GM06990 (cell line): Measurements from ENCODE around the gene ARID1A.

Source experiments
- DNase-seq: peaks from one replicate; pipeline ENCODE4 v3.0.0-alpha.2; 2011; ENCODE audit not compliant: insufficient read length; ENCODE audit errors: extremely low read depth
- H3K27me3 ChIP-seq: replicated peaks from 2 replicates; pipeline ENCODE4 v1.6.0; 2011; ENCODE audit warnings: low read length; ENCODE audit not compliant: control insufficient read depth, insufficient read depth
- H3K36me3 ChIP-seq: 2 replicates; pipeline ENCODE4 v1.5.1; 2011; ENCODE audit warnings: low read length; ENCODE audit not compliant: control insufficient read depth, insufficient read depth
- H3K4me3 ChIP-seq: replicated peaks from 2 replicates; pipeline ENCODE4 v1.5.1; 2011; ENCODE audit warnings: low read depth, mild to moderate bottlenecking, control low read depth, low read length
- TF ChIP-seq, protein P1 (sequence below): IDR thresholded peaks from 2 replicates; pipeline ENCODE4 v1.5.1; 2011; ENCODE audit warnings: low read length, control low read depth, mild to moderate bottlenecking, inconsistent platforms; ENCODE audit not compliant: insufficient read depth, poor library complexity, severe bottlenecking

Gene ARID1A

DNA sequence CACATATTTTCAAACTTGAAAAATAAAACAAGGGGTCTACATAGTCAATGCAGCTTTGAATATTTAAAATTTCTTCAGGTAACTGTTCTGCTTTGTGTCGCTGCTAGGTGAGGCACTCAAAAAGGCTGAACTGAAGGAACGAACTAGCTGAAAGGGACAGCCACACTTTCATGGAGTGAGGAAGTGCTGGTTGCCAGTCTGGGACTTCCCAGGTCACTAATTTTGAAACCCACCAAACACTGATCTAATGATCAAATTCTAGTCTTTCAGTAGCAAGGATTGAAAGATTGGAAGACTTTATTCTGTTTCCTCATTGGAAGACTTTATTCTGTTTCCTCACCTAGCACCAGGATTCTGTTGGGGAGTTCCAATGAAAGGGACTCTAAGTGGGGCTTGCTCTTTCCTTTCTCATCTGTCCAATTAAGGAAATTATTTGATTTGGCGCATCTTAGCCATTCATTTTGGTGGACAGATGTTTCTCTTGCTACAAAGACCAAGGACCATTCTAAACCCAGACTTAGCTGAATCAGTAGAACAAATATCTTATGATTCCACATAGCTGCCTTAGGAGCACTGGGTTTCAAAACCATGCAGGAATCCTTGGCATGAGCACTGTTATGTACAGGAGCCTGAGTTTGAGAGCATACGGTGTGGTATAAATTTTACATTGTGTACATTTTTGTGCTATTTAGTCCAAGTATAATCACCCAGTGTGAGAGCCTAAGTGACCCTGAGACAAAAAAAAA lies 10.9 kb upstream of the ARID1A start:
- DNase-seq, result no peak
- Histone ChIP-seq H3K4me3 (no peak overlapping the region), H3K36me3 (no peaks in the 10 kb centered on the region), H3K27me3 (no peaks in the 10 kb centered on the region)
- TF ChIP-seq, protein P1, sequence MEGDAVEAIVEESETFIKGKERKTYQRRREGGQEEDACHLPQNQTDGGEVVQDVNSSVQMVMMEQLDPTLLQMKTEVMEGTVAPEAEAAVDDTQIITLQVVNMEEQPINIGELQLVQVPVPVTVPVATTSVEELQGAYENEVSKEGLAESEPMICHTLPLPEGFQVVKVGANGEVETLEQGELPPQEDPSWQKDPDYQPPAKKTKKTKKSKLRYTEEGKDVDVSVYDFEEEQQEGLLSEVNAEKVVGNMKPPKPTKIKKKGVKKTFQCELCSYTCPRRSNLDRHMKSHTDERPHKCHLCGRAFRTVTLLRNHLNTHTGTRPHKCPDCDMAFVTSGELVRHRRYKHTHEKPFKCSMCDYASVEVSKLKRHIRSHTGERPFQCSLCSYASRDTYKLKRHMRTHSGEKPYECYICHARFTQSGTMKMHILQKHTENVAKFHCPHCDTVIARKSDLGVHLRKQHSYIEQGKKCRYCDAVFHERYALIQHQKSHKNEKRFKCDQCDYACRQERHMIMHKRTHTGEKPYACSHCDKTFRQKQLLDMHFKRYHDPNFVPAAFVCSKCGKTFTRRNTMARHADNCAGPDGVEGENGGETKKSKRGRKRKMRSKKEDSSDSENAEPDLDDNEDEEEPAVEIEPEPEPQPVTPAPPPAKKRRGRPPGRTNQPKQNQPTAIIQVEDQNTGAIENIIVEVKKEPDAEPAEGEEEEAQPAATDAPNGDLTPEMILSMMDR, result no peak

DNA sequence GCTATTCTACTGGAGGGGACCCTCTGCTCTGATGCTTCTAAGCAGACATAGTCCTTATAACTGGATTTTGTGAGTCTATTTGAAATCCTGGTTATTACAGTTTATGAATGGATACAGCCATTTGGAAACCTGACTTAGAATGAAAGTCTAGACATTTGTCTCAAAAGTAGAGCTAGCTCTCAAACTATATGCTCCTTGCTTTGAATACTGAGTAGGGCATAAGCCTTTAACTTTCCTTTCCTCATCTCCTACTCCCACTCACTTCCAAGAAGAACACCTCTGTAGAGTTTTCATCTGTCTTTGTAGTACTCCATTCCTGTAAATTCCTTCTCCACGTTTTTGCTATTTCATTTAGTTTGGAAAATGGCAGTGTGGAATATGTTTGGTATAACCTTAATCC lies 9.0 kb upstream of the ARID1A start:
- TF ChIP-seq, protein P1, result no peak
- Histone ChIP-seq H3K4me3 (no peak overlapping the region), H3K36me3 (no peaks in the 10 kb centered on the region), H3K27me3 (no peaks in the 10 kb centered on the region)
- no peak for DNase-seq

GRCh38 chr1:26689504-26689903 lies 6.3 kb upstream of the ARID1A start:
- no peak overlapping the region for H3K4me3 ChIP-seq
- no peaks in the 10 kb centered on the region for H3K27me3 ChIP-seq
- TF ChIP-seq, protein P1, result no peak
- no peaks in the 10 kb centered on the region for H3K36me3 ChIP-seq
- DNase-seq, result no peak

- Histone ChIP-seq H3K36me3 (no peaks in the 10 kb centered on the region), H3K4me3 (no peak overlapping the region), H3K27me3 (no peaks in the 10 kb centered on the region)
- TF ChIP-seq, protein P1, result no peak
- DNase-seq, result no peak
Observed at GRCh38 chr1:26690157-26690556, 5.7 kb upstream of the ARID1A start.

DNA sequence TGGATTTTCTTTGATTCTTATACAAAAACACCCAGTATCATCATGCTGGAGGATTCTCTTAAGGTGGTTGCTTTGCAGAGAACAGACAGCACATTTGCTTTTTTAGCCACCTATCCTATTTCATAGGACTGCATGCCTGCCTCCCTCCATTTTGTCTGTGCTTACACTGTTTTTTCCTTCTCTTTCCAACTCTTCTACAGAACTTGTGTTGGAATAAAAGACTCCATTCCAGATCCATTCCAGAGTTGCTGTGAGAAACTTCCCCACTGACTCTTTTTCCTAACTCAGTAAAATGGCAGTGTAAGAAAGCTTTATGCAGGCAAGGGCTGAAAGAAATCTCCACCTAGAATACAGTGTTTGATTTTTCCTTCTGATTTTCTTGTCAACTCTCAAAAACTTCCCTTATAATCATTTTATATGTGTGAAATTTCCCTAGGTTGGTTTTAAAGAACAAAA lies 5.2 kb upstream of the ARID1A start:
- TF ChIP-seq, protein P1, result no peak
- no peak overlapping the region for H3K4me3 ChIP-seq
- no peaks in the 10 kb centered on the region for H3K27me3 ChIP-seq
- H3K36me3 ChIP-seq, result no peaks in the 10 kb centered on the region
- DNase-seq, result no peak
